Naive thymus-derived CD4-positive, alpha-beta T cell (primary cell): ENCODE measurements around the gene NR2C1. TPM values are rescaled to one million over a fixed set of nuclear protein-coding genes. Genes with fewer than 3 reads are reported as not detected.
"Not testable (repeated sequence)": the region's sequence is repeated elsewhere in the genome, so short reads cannot be mapped to it uniquely, and the experiment has no call there.

ENCODE experiments used
- ATAC-seq: fragments of 150-1000 bp; cut with Tn5 transposase; 2 replicates; pipeline ENCODE4 v1.10.0; 2021; ENCODE audit warnings: mild to moderate bottlenecking, moderate library complexity
- CTCF ChIA-PET: fragments of 350-600 bp; sonication (Branson Sonifier 250); formaldehyde crosslinking; loops from one replicate; lab custom pipeline; 2021; ENCODE audit warnings: antibody characterized with exemption; lab: Charles Lee
- POLR2A ChIA-PET: fragments of 350-600 bp; sonication (Branson Sonifier 250); formaldehyde crosslinking; loops from one replicate; lab custom pipeline; 2021; ENCODE audit warnings: antibody characterized with exemption, inconsistent platforms; lab: Charles Lee
- DNase-seq, 9 donors: peaks; one replicate each; pipeline versions ENCODE4 v3.0.0 to v3.0.0-alpha.2; 2020 to 2022; ENCODE audit warnings: mixed read lengths in 1 of 9
- H3K27ac ChIP-seq: one replicate; pipeline ENCODE4 v1.7.0; 2013; ENCODE audit warnings: mild to moderate bottlenecking, low read depth, low read length, moderate library complexity
- H3K27me3 ChIP-seq, 2 donors: one replicate each; pipeline ENCODE4 v1.7.0; 2013; ENCODE audit warnings: low read length in 2 of 2, mild to moderate bottlenecking in 2 of 2, moderate library complexity in 2 of 2; ENCODE audit not compliant: control insufficient read depth in 2 of 2, insufficient read depth in 2 of 2
- H3K36me3 ChIP-seq, 3 experiments: 1 replicate in 2 of 3; 2 replicates in 1 of 3; pipeline ENCODE4 v1.7.0; 2013; ENCODE audit warnings: low read length in 3 of 3, mild to moderate bottlenecking in 3 of 3, moderate library complexity in 1 of 3; ENCODE audit not compliant: insufficient read depth in 3 of 3, control insufficient read depth in 2 of 3
- H3K4me1 ChIP-seq, 2 donors: one replicate each; pipeline ENCODE4 v1.7.0; 2013; ENCODE audit warnings: low read length in 2 of 2, mild to moderate bottlenecking in 2 of 2, moderate library complexity in 1 of 2; ENCODE audit not compliant: control insufficient read depth in 2 of 2, insufficient read depth in 2 of 2
- H3K4me3 ChIP-seq: 2 replicates; pipeline ENCODE4 v1.7.0; 2013; ENCODE audit warnings: mild to moderate bottlenecking, low read length
- H3K9me3 ChIP-seq, 3 experiments: 1 replicate in 2 of 3; 2 replicates in 1 of 3; pipeline ENCODE4 v1.7.0; 2013; ENCODE audit warnings: low read length in 3 of 3; ENCODE audit not compliant: control insufficient read depth in 2 of 3
- H3K27ac Mint-ChIP-seq, 9 donors: one replicate each; pipeline ENCODE4 v1.8.0; 2020 to 2022; ENCODE audit warnings: mixed read lengths in 9 of 9, mild to moderate bottlenecking in 8 of 9, moderate library complexity in 5 of 9, inconsistent platforms in 2 of 9
- H3K27me3 Mint-ChIP-seq, 5 donors: one replicate each; pipeline ENCODE4 v1.8.0; 2021 to 2022; ENCODE audit warnings: mixed read lengths in 5 of 5, mild to moderate bottlenecking in 1 of 5
- H3K36me3 Mint-ChIP-seq, 5 donors: one replicate each; pipeline ENCODE4 v1.8.0; 2020 to 2022; ENCODE audit warnings: mixed read lengths in 5 of 5, mild to moderate bottlenecking in 3 of 5, inconsistent platforms in 1 of 5
- H3K4me1 Mint-ChIP-seq, 7 donors: one replicate each; pipeline ENCODE4 v1.8.0; 2020 to 2022; ENCODE audit warnings: mixed read lengths in 7 of 7, mild to moderate bottlenecking in 3 of 7, inconsistent platforms in 1 of 7
- H3K4me3 Mint-ChIP-seq, 10 donors: one replicate each; pipeline ENCODE4 v1.8.0; 2020 to 2022; ENCODE audit warnings: mild to moderate bottlenecking in 10 of 10, mixed read lengths in 10 of 10, moderate library complexity in 6 of 10, inconsistent platforms in 2 of 10
- H3K9me3 Mint-ChIP-seq, 11 donors: one replicate each; pipeline ENCODE4 v1.8.0; 2020 to 2022; ENCODE audit warnings: mixed read lengths in 11 of 11, mild to moderate bottlenecking in 4 of 11, inconsistent platforms in 1 of 11, moderate library complexity in 1 of 11
- intact Hi-C, 2 donors: fragments of 100-400 bp; cut with micrococcal nuclease; formaldehyde crosslinking; loops; one replicate each; pipeline ENCODE4 v1.15.1; 2023
- polyA plus RNA-seq, 2 donors: library from polyadenylated mRNA; unstranded; fragments of 300-500 nt; fragmentation: Illumina TruSeq; gene quantifications; one replicate each; pipeline ENCODE4 v1.2.3, GENCODE V29; 2021
- total RNA-seq, 6 experiments: library from RNA in 5 of 6; stranded (reverse) in 5 of 6; gene quantifications; 1 replicate in 5 of 6; 2 replicates in 1 of 6; pipeline ENCODE4 v1.2.3 and lab custom pipeline; 2021 to 2026

The NR2C1 gene
- total and polyA plus RNA-seq, 7 experiments from 2014 or later = 12.5 to 66.8 (median 40.1) TPM

DNA sequence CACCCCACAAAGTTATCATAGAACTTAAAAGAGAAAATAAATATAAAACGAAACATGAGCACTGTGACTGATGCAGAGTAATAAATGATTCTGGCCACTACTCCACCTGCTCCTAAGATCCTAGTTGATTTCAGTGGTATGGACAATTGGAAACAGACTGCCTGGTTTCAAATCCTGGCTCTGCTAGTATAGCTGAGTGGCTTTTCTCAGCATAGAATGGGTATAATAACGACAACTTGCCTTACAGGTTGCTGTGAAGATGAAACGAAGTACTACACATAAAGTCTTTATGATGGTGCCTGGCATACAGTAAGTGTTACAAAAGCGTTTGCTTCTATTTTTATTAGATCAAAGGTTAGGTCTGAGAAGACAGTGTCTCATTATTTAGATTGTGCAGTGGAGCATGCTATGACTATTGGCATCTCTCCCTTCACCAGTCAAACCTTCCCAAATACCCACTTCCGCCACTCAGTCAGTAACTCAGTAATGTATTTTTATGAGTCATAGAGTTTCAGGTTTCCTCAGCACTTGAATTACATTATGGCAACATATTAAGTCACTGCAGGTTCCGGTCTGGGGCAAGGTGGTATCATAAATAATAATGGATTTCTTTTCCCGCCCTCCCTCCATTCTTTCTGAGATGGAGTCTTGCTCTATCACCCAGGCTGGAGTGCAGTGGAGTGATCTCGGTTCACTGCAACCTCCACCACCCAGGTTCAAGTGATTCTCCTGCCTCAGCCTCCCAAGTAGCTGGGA lies 29.7 kb upstream of the NR2C1 start:
- Histone ChIP-seq H3K4me1 (no peaks in the 10 kb centered on the region), H3K9me3 (no peaks in the 10 kb centered on the region), H3K4me3 (no peak overlapping the region), H3K27me3 (no peaks in the 10 kb centered on the region), H3K36me3 (no peaks in the 10 kb centered on the region), H3K27ac (no peak overlapping the region)
- no peaks in the 10 kb centered on the region for H3K9me3 Mint-ChIP-seq
- ATAC-seq = peak; percentile 64
- H3K4me3 Mint-ChIP-seq = peak overlapping the region in 1 of 10 donors; percentile 46
- H3K27me3 Mint-ChIP-seq = peaks cover 0 to 3% (median 0%) of the 10 kb centered on the region in 5 donors
- peaks cover 0 to 12% (median 0%) of the 10 kb centered on the region in 5 donors for H3K36me3 Mint-ChIP-seq
- CTCF ChIA-PET = no interaction called here
- peaks cover 0 to 13% (median 0%) of the 10 kb centered on the region in 7 donors for H3K4me1 Mint-ChIP-seq
- POLR2A ChIA-PET = no interaction called here
- peak overlapping the region in 3 of 9 donors; percentile 26 to 70 (median 32) for H3K27ac Mint-ChIP-seq
- DNase-seq = peak in 1 of 9 donors; percentile 38
- intact Hi-C loops = loop anchor here in 1 of 2 donors (1.0 to 2.0 kb wide), 2 partner anchors 30 to 114 kb away; partner anchors contain the start of genes FGD6, NR2C1 and VEZT

DNA sequence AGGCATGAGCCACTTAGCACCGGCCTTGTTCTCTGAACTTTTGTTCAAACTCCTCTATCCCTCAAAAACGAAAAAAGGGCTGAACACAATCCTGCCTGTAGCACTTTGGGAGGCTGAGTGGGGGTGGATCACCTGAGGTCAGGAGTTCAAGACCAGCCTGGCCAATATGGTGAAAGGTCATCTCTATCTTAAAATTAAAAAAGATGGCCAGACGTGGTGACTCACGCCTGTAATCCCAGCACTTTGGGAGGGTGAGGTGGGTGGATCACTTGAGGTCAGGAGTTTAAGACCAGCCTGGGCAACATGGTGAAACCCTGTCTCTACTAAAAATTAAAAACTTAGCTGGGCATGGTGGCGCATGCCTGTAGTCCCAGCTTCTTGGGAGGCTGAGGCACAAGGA lies 28.5 kb upstream of the NR2C1 start:
- H3K27me3 Mint-ChIP-seq, H3K36me3 Mint-ChIP-seq, ATAC-seq, H3K36me3 ChIP-seq, H3K4me3 Mint-ChIP-seq, H3K9me3 Mint-ChIP-seq, H3K27me3 ChIP-seq, H3K27ac Mint-ChIP-seq, H3K4me3 ChIP-seq, H3K27ac ChIP-seq, CTCF ChIA-PET, H3K9me3 ChIP-seq, DNase-seq, H3K4me1 ChIP-seq: not testable (repeated sequence)
- intact Hi-C loops = loop anchor here in 1 of 2 donors (2.0 kb wide), 1 partner anchor 115 kb away; the partner anchor contains the start of genes FGD6 and VEZT
- H3K4me1 Mint-ChIP-seq = peaks cover 0 to 13% (median 0%) of the 10 kb centered on the region in 7 donors
- POLR2A ChIA-PET = interaction anchor here (0.6 kb wide), 1 partner anchor 440 kb away, joined by 3 read pairs; no protein-coding TSS in a partner anchor

DNA sequence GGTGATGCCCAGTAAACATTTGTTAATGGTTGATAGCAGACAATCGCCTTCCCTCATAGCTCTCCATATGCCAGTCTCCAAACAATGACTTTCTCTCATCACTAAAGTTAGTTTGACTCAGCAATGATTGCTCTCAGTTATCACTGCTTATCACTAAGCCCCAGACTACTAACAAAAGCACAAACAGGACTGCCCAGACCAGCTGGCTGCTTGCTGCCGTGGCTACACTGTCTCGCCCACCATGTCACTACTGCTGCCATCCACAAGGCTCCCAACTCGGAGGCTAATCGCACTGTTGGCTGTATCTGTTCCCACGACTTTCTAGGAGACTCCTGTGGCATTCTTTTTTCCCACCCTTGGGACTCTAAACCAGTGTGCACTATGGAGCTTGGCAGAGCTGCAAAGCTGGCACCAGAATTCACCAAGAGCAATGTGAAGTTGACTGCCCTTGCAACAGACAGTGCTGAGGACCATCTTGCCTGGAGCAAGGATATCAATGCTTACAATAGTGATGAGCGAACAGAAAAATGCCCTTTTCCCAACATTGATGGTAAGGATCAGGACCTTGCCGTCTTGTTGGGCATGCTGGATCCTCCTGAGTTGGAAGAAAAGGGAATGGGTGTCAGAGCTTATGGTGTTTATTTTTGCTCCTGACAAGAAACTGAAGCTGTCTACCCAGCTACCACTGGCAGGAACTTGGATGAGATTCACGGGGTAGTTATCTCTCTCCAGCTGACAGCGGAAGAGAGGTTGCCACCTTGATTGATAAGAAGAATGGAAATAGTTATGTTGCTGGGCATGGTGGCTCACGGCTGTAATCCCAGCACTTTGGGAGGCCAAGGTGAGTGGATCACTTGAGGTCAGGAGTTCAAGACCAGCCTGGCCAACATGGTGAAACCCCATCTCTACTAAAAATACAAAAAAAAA lies 27.1 kb upstream of the NR2C1 start:
- Mint-ChIP-seq H3K9me3 (no peaks in the 10 kb centered on the region), H3K27me3 (peaks cover 0 to 4% (median 0%) of the 10 kb centered on the region in 5 donors), H3K27ac (peak overlapping the region in 1 of 9 donors; percentile 24), H3K4me3 (no peak overlapping the region), H3K4me1 (peaks cover 0 to 11% (median 0%) of the 10 kb centered on the region in 7 donors), H3K36me3 (peaks cover 0 to 9% (median 0%) of the 10 kb centered on the region in 5 donors)
- H3K27ac ChIP-seq = no peak overlapping the region
- no peaks in the 10 kb centered on the region for H3K27me3 ChIP-seq
- intact Hi-C loops = no loop called here
- no peaks in the 10 kb centered on the region for H3K36me3 ChIP-seq
- ChIA-PET POLR2A (no interaction called here), CTCF (interaction anchor here (0.7 kb wide), 1 partner anchor 393 kb away, joined by 3 read pairs; no protein-coding TSS in a partner anchor)
- H3K9me3 ChIP-seq = no peaks in the 10 kb centered on the region
- DNase-seq (no peak), ATAC-seq (no peak)
- H3K4me3 ChIP-seq = no peak overlapping the region
- no peaks in the 10 kb centered on the region for H3K4me1 ChIP-seq

DNA sequence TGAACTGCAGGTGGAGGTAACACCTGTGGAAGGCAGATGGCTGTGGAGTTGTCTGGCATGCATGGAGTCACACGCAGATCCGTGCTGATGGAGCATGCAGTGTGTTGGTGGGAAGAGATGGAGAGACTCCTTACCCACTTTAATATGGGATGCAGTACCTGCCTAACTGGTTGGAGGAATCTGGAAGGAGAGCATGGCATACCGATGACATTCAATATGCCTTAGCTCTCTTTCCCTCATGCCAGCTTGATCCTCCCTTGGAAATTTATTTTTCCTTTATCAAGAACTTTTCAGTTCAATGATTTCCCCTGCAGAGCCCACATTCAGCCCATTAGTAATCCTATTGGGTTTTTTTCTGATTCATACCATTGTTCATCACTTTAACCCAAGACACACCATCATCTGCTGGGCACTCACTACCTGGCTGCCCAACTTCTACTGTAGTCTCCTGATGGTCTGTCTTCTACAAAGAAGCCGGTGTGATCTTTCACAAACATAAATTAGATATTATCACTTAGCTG lies 25.9 kb upstream of the NR2C1 start:
- Histone ChIP-seq H3K4me1 (no peaks in the 10 kb centered on the region), H3K27me3 (no peaks in the 10 kb centered on the region), H3K9me3 (no peaks in the 10 kb centered on the region), H3K27ac (no peak overlapping the region), H3K36me3 (no peaks in the 10 kb centered on the region), H3K4me3 (no peak overlapping the region)
- Mint-ChIP-seq H3K4me1 (peaks cover 0 to 11% (median 0%) of the 10 kb centered on the region in 7 donors), H3K27ac (no peak overlapping the region), H3K27me3 (peaks cover 0 to 7% (median 0%) of the 10 kb centered on the region in 5 donors), H3K9me3 (no peaks in the 10 kb centered on the region), H3K4me3 (no peak overlapping the region), H3K36me3 (peaks cover 0 to 3% (median 0%) of the 10 kb centered on the region in 5 donors)
- ATAC-seq (no peak), DNase-seq (no peak)
- intact Hi-C loops = no loop called here
- CTCF ChIA-PET = no interaction called here
- POLR2A ChIA-PET = no interaction called here

DNA sequence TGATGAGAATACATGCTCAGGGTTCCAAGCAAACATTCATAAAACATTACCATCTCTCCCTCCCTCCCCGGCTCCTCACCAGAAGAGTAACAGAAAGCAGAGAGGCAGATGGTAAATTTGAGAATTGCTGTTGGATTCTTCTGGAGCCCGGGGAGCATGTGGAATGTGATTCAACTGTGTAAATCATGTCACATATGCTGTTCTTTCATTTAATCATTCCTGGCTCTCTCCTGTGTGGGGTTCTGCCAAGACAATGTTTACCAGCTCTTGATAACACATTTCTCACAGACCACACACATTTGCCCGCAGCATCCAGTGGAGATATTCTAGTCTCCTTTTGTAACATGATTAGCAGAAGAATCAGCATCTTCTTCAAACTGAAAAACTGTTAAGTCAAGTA lies 23.4 kb upstream of the NR2C1 start:
- Mint-ChIP-seq H3K4me3 (no peak overlapping the region), H3K4me1 (no peaks in the 10 kb centered on the region), H3K36me3 (peaks cover 0 to 4% (median 0%) of the 10 kb centered on the region in 5 donors), H3K9me3 (no peaks in the 10 kb centered on the region), H3K27ac (no peak overlapping the region), H3K27me3 (peaks cover 0 to 9% (median 0%) of the 10 kb centered on the region in 5 donors)
- no peaks in the 10 kb centered on the region for H3K4me1 ChIP-seq
- POLR2A ChIA-PET = no interaction called here
- no peak overlapping the region for H3K27ac ChIP-seq
- CTCF ChIA-PET = interaction anchor here (0.6 kb wide), 1 partner anchor 380 kb away, joined by 9 read pairs; no protein-coding TSS in a partner anchor
- H3K4me3 ChIP-seq = no peak overlapping the region
- no peaks in the 10 kb centered on the region for H3K9me3 ChIP-seq
- DNase-seq = no peak
- H3K36me3 ChIP-seq = no peaks in the 10 kb centered on the region
- no peaks in the 10 kb centered on the region for H3K27me3 ChIP-seq
- intact Hi-C loops = no loop called here
- no peak for ATAC-seq

DNA sequence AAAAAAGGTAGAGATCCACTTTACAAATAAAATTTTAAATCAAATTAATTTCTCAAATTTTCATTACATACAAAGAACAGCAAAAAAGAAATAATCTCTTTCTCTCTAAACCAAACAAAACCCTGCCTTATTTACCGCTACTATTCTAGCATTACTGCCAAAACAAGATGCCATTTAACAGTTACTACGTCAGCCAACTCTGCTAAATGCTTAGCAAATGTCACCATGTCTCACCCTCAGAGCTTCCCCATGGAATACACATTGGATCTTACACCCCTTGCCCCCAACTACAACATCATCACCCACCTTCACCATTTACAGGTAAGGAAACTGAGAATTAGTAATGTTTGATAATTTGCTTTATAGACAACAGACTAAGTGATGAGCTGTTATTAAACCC lies 23.0 kb upstream of the NR2C1 start:
- DNase-seq = no peak
- no peaks in the 10 kb centered on the region for H3K27me3 ChIP-seq
- H3K36me3 ChIP-seq = no peaks in the 10 kb centered on the region
- ChIA-PET CTCF (interaction anchor here (0.6 kb wide), 1 partner anchor 380 kb away, joined by 9 read pairs; no protein-coding TSS in a partner anchor), POLR2A (no interaction called here)
- intact Hi-C loops = no loop called here
- no peak for ATAC-seq
- no peak overlapping the region for H3K4me3 Mint-ChIP-seq
- H3K27me3 Mint-ChIP-seq = peaks cover 0 to 9% (median 0%) of the 10 kb centered on the region in 5 donors
- H3K4me1 ChIP-seq = no peaks in the 10 kb centered on the region
- no peaks in the 10 kb centered on the region for H3K4me1 Mint-ChIP-seq
- H3K27ac Mint-ChIP-seq = no peak overlapping the region
- H3K27ac ChIP-seq = no peak overlapping the region
- H3K4me3 ChIP-seq = no peak overlapping the region
- peaks cover 0 to 4% (median 0%) of the 10 kb centered on the region in 5 donors for H3K36me3 Mint-ChIP-seq
- H3K9me3 Mint-ChIP-seq = no peaks in the 10 kb centered on the region
- no peaks in the 10 kb centered on the region for H3K9me3 ChIP-seq
